Neuronal stem cell (in vitro differentiated cells): ENCODE data around the gene KDF1.
"Not testable (repeated sequence)": the region's sequence is repeated elsewhere in the genome, so short reads cannot be mapped to it uniquely, and the experiment has no call there.

Source experiments
- DNase-seq: peaks from one replicate; pipeline ENCODE4 v3.0.0-alpha.2; 2013; ENCODE audit warnings: low spot score
- H2AFZ ChIP-seq: one replicate; pipeline ENCODE4 v1.6.1; 2013; ENCODE audit warnings: mild to moderate bottlenecking, low read length, inconsistent platforms
- H2AK5ac ChIP-seq: 2 replicates; pipeline ENCODE4 v1.6.1; 2013; ENCODE audit warnings: low read depth, mild to moderate bottlenecking, inconsistent platforms, low read length, moderate library complexity, mixed read lengths
- H2BK120ac ChIP-seq: 2 replicates; pipeline ENCODE4 v1.6.1; 2013; ENCODE audit warnings: low read depth, mild to moderate bottlenecking, inconsistent platforms, low read length, moderate library complexity, mixed read lengths
- H2BK12ac ChIP-seq: one replicate; pipeline ENCODE4 v1.6.1; 2013; ENCODE audit warnings: low read length, inconsistent platforms
- H2BK15ac ChIP-seq: 2 replicates; pipeline ENCODE4 v1.6.1; 2013; ENCODE audit warnings: mild to moderate bottlenecking, low read length, inconsistent platforms, mixed read lengths
- H2BK5ac ChIP-seq: one replicate; pipeline ENCODE4 v1.6.1; 2013; ENCODE audit warnings: inconsistent platforms, mild to moderate bottlenecking, low read length, moderate library complexity
- H3K14ac ChIP-seq: one replicate; pipeline ENCODE4 v1.6.1; 2013; ENCODE audit warnings: low read length, inconsistent platforms
- H3K18ac ChIP-seq: 2 replicates; pipeline ENCODE4 v1.6.1; 2013; ENCODE audit warnings: low read length, inconsistent platforms
- H3K23ac ChIP-seq: 2 replicates; pipeline ENCODE4 v1.6.1; 2013; ENCODE audit warnings: low read depth, mild to moderate bottlenecking, mixed read lengths, low read length, inconsistent platforms; ENCODE audit not compliant: poor library complexity
- H3K27ac ChIP-seq: replicated peaks from 3 replicates; pipeline ENCODE4 v1.5.1; 2013; ENCODE audit warnings: low read length, inconsistent platforms
- H3K27me3 ChIP-seq, 3 experiments: 2 replicates each; pipeline ENCODE4 v1.6.1; 2013; ENCODE audit warnings: low read length in 3 of 3, mild to moderate bottlenecking in 2 of 3, inconsistent platforms in 1 of 3, low read depth in 1 of 3, mixed read lengths in 1 of 3, moderate library complexity in 1 of 3; ENCODE audit not compliant: control insufficient read depth in 3 of 3, insufficient read depth in 3 of 3
- H3K36me3 ChIP-seq, 2 donors: replicated peaks in 1 of 2; 2 replicates each; pipeline ENCODE4 v1.6.1; 2013; ENCODE audit warnings: low read length in 2 of 2; ENCODE audit not compliant: control insufficient read depth in 2 of 2, insufficient read depth in 2 of 2
- H3K4ac ChIP-seq: 2 replicates; pipeline ENCODE4 v1.6.1; 2013; ENCODE audit warnings: inconsistent platforms, mild to moderate bottlenecking, low read length, moderate library complexity
- H3K4me1 ChIP-seq, 2 donors: 1 replicate in 1 of 2; 2 replicates in 1 of 2; pipeline ENCODE4 v1.6.1; 2013; ENCODE audit warnings: low read length in 2 of 2, low read depth in 1 of 2; ENCODE audit not compliant: control insufficient read depth in 2 of 2, insufficient read depth in 1 of 2
- H3K4me2 ChIP-seq: one replicate; pipeline ENCODE4 v1.6.1; 2013; ENCODE audit warnings: mild to moderate bottlenecking, low read length, inconsistent platforms; ENCODE audit not compliant: insufficient read depth, poor library complexity, severe bottlenecking
- H3K4me3 ChIP-seq, 2 donors: 2 replicates each; pipeline ENCODE4 v1.5.1; 2013; ENCODE audit warnings: low read length in 2 of 2, mild to moderate bottlenecking in 2 of 2, inconsistent platforms in 1 of 2, moderate library complexity in 1 of 2
- H3K79me1 ChIP-seq: one replicate; pipeline ENCODE4 v1.6.1; 2013; ENCODE audit warnings: low read depth, mild to moderate bottlenecking, inconsistent platforms, low read length, moderate library complexity
- H3K9ac ChIP-seq: one replicate; pipeline ENCODE4 v1.6.1; 2013; ENCODE audit warnings: mild to moderate bottlenecking, low read depth, low read length, inconsistent platforms; ENCODE audit not compliant: poor library complexity
- H3K9me3 ChIP-seq, 2 donors: replicated peaks in 1 of 2; 2 replicates each; pipeline versions ENCODE3 to v1.6.1; 2013; ENCODE audit warnings: low read length in 2 of 2, mild to moderate bottlenecking in 2 of 2, inconsistent platforms in 1 of 2, low read depth in 1 of 2, mixed read lengths in 1 of 2, moderate library complexity in 1 of 2; ENCODE audit not compliant: control insufficient read depth in 2 of 2, insufficient read depth in 1 of 2
- H4K8ac ChIP-seq: one replicate; pipeline ENCODE4 v1.6.1; 2013; ENCODE audit warnings: low read depth, mild to moderate bottlenecking, inconsistent platforms, low read length, moderate library complexity
- H4K91ac ChIP-seq: one replicate; pipeline ENCODE4 v1.6.1; 2013; ENCODE audit warnings: low read length, low read depth, mild to moderate bottlenecking, inconsistent platforms; ENCODE audit not compliant: poor library complexity
- WGBS, 2 donors: extraction: QIAGEN DNeasy Blood & Tissue Kit; methylation state at CpG; one replicate each; pipeline ENCODE4 v1.1.7; 2013; ENCODE audit warnings: missing lambda C conversion rate in 2 of 2, mixed read lengths in 1 of 2; ENCODE audit not compliant: insufficient read length in 2 of 2, insufficient replicate concordance in 1 of 2; ENCODE audit errors: extremely low coverage in 2 of 2; 5-methylcytosine and 5-hydroxymethylcytosine counted together

KDF1 gene

DNA sequence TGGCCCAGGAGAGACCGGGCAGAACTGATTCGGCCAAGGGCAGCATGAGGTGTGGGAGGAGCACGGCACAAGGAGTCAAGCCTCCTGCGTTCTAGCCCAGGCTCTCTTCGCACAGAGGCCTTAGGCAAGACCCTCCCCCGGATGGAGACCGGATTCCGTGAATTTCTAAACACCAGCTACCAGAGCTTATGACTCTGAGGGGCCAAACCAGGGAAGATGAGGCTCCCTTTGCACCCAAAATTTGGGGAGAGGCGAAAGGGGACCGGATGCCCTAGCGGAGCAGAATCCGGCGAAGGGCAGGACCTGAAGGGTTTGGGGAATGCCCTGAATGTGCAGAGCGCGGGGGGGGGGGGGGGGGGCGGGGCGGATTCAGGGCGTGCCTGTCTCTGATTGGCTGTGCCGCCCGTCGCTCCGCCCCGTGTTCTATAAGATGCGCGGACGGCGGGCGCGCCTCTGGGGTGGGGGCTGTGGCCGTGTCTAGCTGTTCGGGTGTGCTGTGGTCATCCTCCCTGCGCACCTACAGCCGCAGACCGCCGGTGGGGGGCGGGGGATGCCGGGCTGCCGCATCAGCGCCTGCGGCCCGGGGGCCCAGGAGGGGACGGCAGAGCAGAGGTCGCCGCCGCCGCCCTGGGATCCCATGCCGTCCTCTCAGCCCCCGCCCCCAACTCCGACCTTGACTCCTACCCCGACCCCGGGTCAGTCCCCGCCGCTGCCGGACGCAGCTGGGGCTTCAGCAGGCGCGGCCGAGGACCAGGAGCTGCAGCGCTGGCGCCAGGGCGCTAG, 33.2 kb upstream of the KDF1 start, which contains the start of gene TRNP1:
TSS of gene TRNP1 (plus strand) at position 456 of the 783 bp plus-strand sequence. CDS start at position 551, 95 bp downstream.
- Histone ChIP-seq H2BK12ac (no peak within 1 kb of the TSS), H3K27ac (no peak within 1 kb of the TSS), H3K9ac (peak within 1 kb of the TSS; percentile 88), H4K91ac (no peak within 1 kb of the TSS), H3K27me3 (peaks cover 5 to 53% (median 16%) of the 10 kb centered on the region in 3 experiments), H3K14ac (no peak within 1 kb of the TSS), H3K9me3 (no peaks in the 10 kb centered on the region), H3K4me3 (peak within 1 kb of the TSS; percentile 55 to 81), H3K23ac (peak within 1 kb of the TSS; percentile 100), H2AK5ac (no peak within 1 kb of the TSS), H3K36me3 (peaks cover 0 to 2% of the 10 kb centered on the region in 2 donors), H2BK15ac (no peak within 1 kb of the TSS), H2AFZ (peak within 1 kb of the TSS; percentile 88), H2BK5ac (no peak within 1 kb of the TSS), H3K4me2 (peak within 1 kb of the TSS; percentile 96), H3K18ac (peak within 1 kb of the TSS; percentile 92), H4K8ac (no peak within 1 kb of the TSS), H2BK120ac (no peak within 1 kb of the TSS), H3K4ac (no peak within 1 kb of the TSS), H3K4me1 (peaks cover 8 to 26% of the 10 kb centered on the region in 2 donors), H3K79me1 (no peaks in the 10 kb centered on the region)
- WGBS, 2 donors, result no CpG with 5 or more reads among the region's 61 CpGs
- peak; percentile 72 for DNase-seq

- no peaks in the 10 kb centered on the region for H3K79me1 ChIP-seq
- DNase-seq, result no peak
- no peak overlapping the region for H4K8ac ChIP-seq
- no peak overlapping the region for H4K91ac ChIP-seq
- no peaks in the 10 kb centered on the region for H3K9me3 ChIP-seq
- no peak overlapping the region for H2BK120ac ChIP-seq
- H2AFZ ChIP-seq, result no peak overlapping the region
- no peak overlapping the region for H3K27ac ChIP-seq
- peak overlapping the region; percentile 12 for H2AK5ac ChIP-seq
- no peak overlapping the region for H3K4me2 ChIP-seq
- peaks cover 6 to 21% of the 10 kb centered on the region in 2 donors for H3K4me1 ChIP-seq
- no peak overlapping the region for H3K23ac ChIP-seq
- H3K4me3 ChIP-seq, result no peak overlapping the region
- H3K27me3 ChIP-seq, result peaks cover 5 to 49% (median 23%) of the 10 kb centered on the region in 3 experiments
- no peak overlapping the region for H3K9ac ChIP-seq
- H3K18ac ChIP-seq, result peak overlapping the region; percentile 38
- peak overlapping the region; percentile 6 for H2BK15ac ChIP-seq
- WGBS, 2 donors, result no CpG with 5 or more reads among the region's 10 CpGs
- H3K4ac ChIP-seq, result no peak overlapping the region
- no peak overlapping the region for H2BK5ac ChIP-seq
- H3K36me3 ChIP-seq, result peaks cover 0 to 2% of the 10 kb centered on the region in 2 donors
- no peak overlapping the region for H3K14ac ChIP-seq
- H2BK12ac ChIP-seq, result no peak overlapping the region
Measured at GRCh38 chr1:26991310-26992116, 31.2 kb upstream of the KDF1 start.

GRCh38 chr1:26989403-26990109, 29.3 kb upstream of the KDF1 start:
- H3K18ac ChIP-seq, H3K27ac ChIP-seq, H4K91ac ChIP-seq, H2AFZ ChIP-seq, H3K9me3 ChIP-seq, H3K4me2 ChIP-seq, H3K4ac ChIP-seq, H2BK120ac ChIP-seq, H3K23ac ChIP-seq, H2BK12ac ChIP-seq, H2BK15ac ChIP-seq, H3K36me3 ChIP-seq, DNase-seq, H4K8ac ChIP-seq, H3K79me1 ChIP-seq, H2BK5ac ChIP-seq, H3K4me3 ChIP-seq, H3K9ac ChIP-seq, H3K14ac ChIP-seq, H2AK5ac ChIP-seq: not testable (repeated sequence)
- WGBS, 2 donors, result no CpG with 5 or more reads among the region's 12 CpGs
- peaks cover 5 to 13% of the 10 kb centered on the region in 2 donors for H3K4me1 ChIP-seq
- peaks cover 2 to 29% (median 24%) of the 10 kb centered on the region in 3 experiments for H3K27me3 ChIP-seq
